NCI-H774 (cell line): ENCODE data around the gene TPM2.
A peak's percentile ranks its signal among the peaks of the same experiment; 100 is the strongest.

Experiments used
- DNase-seq: peaks from one replicate; lab custom pipeline; 2025; lab: John Stamatoyannopoulos, UW

TPM2 gene

GRCh38 chr9:35675732-35676392 is 13.9 kb downstream of the TPM2 start:
- DNase-seq, result no peak

- no peak for DNase-seq
Measured at GRCh38 chr9:35675204-35675603, 14.5 kb downstream of the TPM2 start.

GRCh38 chr9:35674025-35674361 is 15.7 kb downstream of the TPM2 start:
- DNase-seq, result no peak

- DNase-seq, result no peak
Measured at GRCh38 chr9:35673132-35674024, 16.3 kb downstream of the TPM2 start, which contains the start of gene CA9. TSS of gene CA9 (plus strand) at chr9:35673928. CDS start at chr9:35673960, 32 bp downstream.

- DNase-seq, result no peak
Measured at GRCh38 chr9:35669331-35670145, 20.2 kb downstream of the TPM2 start.

GRCh38 chr9:35667939-35668338 is 21.8 kb downstream of the TPM2 start:
- DNase-seq, result no peak

GRCh38 chr9:35666549-35666948 is 23.2 kb downstream of the TPM2 start:
- DNase-seq, result no peak

- DNase-seq, result no peak
Measured at GRCh38 chr9:35666045-35666444, 23.7 kb downstream of the TPM2 start.

GRCh38 chr9:35665471-35665818 is 24.3 kb downstream of the TPM2 start:
- no peak for DNase-seq

- peak; percentile 80 for DNase-seq
Measured at GRCh38 chr9:35664531-35665470, 24.9 kb downstream of the TPM2 start, which contains the start of gene ARHGEF39. TSS of gene ARHGEF39 (minus strand) at chr9:35665195. CDS start at chr9:35665169, 26 bp downstream.

- DNase-seq, result no peak
Measured at GRCh38 chr9:35662437-35662836, 27.3 kb downstream of the TPM2 start.

GRCh38 chr9:35661756-35662350 is 27.9 kb downstream of the TPM2 start:
- DNase-seq, result no peak

GRCh38 chr9:35660966-35661415 is 28.7 kb downstream of the TPM2 start:
- DNase-seq, result no peak

GRCh38 chr9:35659340-35659739 is 30.4 kb downstream of the TPM2 start:
- DNase-seq, result no peak

- no peak for DNase-seq
Measured at GRCh38 chr9:35658968-35659220, 30.8 kb downstream of the TPM2 start.

- peak; percentile 71 for DNase-seq
Measured at GRCh38 chr9:35658137-35658967, 31.4 kb downstream of the TPM2 start, which contains the start of gene CCDC107. TSS of gene CCDC107 (plus strand) at chr9:35658292. CDS start at chr9:35658380, 88 bp downstream.

GRCh38 chr9:35657546-35658136 is 32.1 kb downstream of the TPM2 start, which contains the start of gene RMRP:
TSS of gene RMRP (minus strand) at chr9:35658019.
- peak; percentile 97 for DNase-seq

- DNase-seq, result no peak
Measured at GRCh38 chr9:35656831-35657545, 32.7 kb downstream of the TPM2 start.

- no peak for DNase-seq
Measured at GRCh38 chr9:35656348-35656747, 33.4 kb downstream of the TPM2 start.
